ENCODE data around the gene TAS1R2.

The TAS1R2 gene

DNA sequence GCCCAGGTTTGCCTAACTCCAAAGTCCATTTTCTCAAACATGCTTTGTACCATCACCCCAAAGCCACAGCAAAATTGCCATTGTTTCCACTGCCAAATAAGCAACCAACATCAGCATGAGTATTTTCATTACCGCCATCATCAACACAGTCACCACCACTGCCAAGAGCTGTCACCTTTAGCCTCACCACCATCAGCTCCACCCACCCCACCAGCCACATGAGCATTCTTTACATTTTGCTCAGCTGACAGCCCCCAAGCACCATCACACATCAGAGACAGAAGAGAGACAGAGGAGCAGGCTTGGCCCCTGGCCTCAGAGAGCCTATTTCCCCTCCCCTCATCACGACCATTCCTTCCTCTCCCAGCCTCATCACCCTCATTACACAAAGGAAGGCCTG is 42.7 kb downstream of the TAS1R2 start:
- no peak for TF ChIP-seq CREB1 (IDR thresholded peaks at IDR 0.05; ENCODE audit: low read depth)

GRCh38 chr1:18814874-18815531 is 44.5 kb downstream of the TAS1R2 start:
- no peak for TF ChIP-seq RAD21 (IDR thresholded peaks at IDR 0.05; ENCODE audit: low read depth)
- TF ChIP-seq EP300 (IDR thresholded peaks at IDR 0.05; ENCODE audit: borderline replicate concordance) = no peak
- TF ChIP-seq, protein P1, sequence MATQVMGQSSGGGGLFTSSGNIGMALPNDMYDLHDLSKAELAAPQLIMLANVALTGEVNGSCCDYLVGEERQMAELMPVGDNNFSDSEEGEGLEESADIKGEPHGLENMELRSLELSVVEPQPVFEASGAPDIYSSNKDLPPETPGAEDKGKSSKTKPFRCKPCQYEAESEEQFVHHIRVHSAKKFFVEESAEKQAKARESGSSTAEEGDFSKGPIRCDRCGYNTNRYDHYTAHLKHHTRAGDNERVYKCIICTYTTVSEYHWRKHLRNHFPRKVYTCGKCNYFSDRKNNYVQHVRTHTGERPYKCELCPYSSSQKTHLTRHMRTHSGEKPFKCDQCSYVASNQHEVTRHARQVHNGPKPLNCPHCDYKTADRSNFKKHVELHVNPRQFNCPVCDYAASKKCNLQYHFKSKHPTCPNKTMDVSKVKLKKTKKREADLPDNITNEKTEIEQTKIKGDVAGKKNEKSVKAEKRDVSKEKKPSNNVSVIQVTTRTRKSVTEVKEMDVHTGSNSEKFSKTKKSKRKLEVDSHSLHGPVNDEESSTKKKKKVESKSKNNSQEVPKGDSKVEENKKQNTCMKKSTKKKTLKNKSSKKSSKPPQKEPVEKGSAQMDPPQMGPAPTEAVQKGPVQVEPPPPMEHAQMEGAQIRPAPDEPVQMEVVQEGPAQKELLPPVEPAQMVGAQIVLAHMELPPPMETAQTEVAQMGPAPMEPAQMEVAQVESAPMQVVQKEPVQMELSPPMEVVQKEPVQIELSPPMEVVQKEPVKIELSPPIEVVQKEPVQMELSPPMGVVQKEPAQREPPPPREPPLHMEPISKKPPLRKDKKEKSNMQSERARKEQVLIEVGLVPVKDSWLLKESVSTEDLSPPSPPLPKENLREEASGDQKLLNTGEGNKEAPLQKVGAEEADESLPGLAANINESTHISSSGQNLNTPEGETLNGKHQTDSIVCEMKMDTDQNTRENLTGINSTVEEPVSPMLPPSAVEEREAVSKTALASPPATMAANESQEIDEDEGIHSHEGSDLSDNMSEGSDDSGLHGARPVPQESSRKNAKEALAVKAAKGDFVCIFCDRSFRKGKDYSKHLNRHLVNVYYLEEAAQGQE (IDR thresholded peaks at IDR 0.05; ENCODE audit: low read depth) = no peak
- no peak for TF ChIP-seq TAF1 (IDR thresholded peaks at IDR 0.05; ENCODE audit: low read depth)
- TF ChIP-seq MAX (IDR thresholded peaks at IDR 0.05) = no peak
- TF ChIP-seq NFIC (IDR thresholded peaks at IDR 0.05) = no peak
- TF ChIP-seq USF1 (IDR thresholded peaks at IDR 0.05) = no peak
- no peak for TF ChIP-seq ZBTB7A (IDR thresholded peaks at IDR 0.05; ENCODE audit: low read depth)
- no peak for TF ChIP-seq CEBPB (IDR thresholded peaks at IDR 0.05)
- no peak for TF ChIP-seq CREB1 (IDR thresholded peaks at IDR 0.05; ENCODE audit: low read depth)
- no peak for TF ChIP-seq FOXM1 (IDR thresholded peaks at IDR 0.05; ENCODE audit: borderline replicate concordance, low read depth)
- TF ChIP-seq EGR1 (IDR thresholded peaks at IDR 0.05) = no peak
- no peak for TF ChIP-seq TEAD4 (IDR thresholded peaks at IDR 0.05)
- TF ChIP-seq YY1 (IDR thresholded peaks at IDR 0.05; ENCODE audit: low read depth) = no peak

- TF ChIP-seq TEAD4 (IDR thresholded peaks at IDR 0.05) (no peak), TCF12 (IDR thresholded peaks at IDR 0.05; ENCODE audit: low read depth) (no peak), MAX (IDR thresholded peaks at IDR 0.05) (no peak)
These were observed 45.0 kb downstream of the TAS1R2 start for GRCh38 chr1:18814425-18814824.

- TF ChIP-seq MAX (IDR thresholded peaks at IDR 0.05) (no peak), TCF12 (IDR thresholded peaks at IDR 0.05; ENCODE audit: low read depth) (no peak), FOXM1 (IDR thresholded peaks at IDR 0.05; ENCODE audit: borderline replicate concordance, low read depth) (no peak), TEAD4 (IDR thresholded peaks at IDR 0.05) (no peak), CEBPB (IDR thresholded peaks at IDR 0.05) (no peak), CREB1 (IDR thresholded peaks at IDR 0.05; ENCODE audit: low read depth) (no peak), TAF1 (IDR thresholded peaks at IDR 0.05; ENCODE audit: low read depth) (no peak), YY1 (IDR thresholded peaks at IDR 0.05; ENCODE audit: low read depth) (no peak), EP300 (IDR thresholded peaks at IDR 0.05; ENCODE audit: borderline replicate concordance) (no peak), NFIC (IDR thresholded peaks at IDR 0.05) (no peak), ZBTB7A (IDR thresholded peaks at IDR 0.05; ENCODE audit: low read depth) (no peak), USF1 (IDR thresholded peaks at IDR 0.05) (no peak), EGR1 (IDR thresholded peaks at IDR 0.05) (no peak), RAD21 (IDR thresholded peaks at IDR 0.05; ENCODE audit: low read depth) (no peak)
- TF ChIP-seq, protein P1 (IDR thresholded peaks at IDR 0.05; ENCODE audit: low read depth) = no peak
These were observed 47.0 kb downstream of the TAS1R2 start for GRCh38 chr1:18812453-18812939.

GRCh38 chr1:18811733-18812452 is 47.6 kb downstream of the TAS1R2 start:
- no peak for TF ChIP-seq EP300 (IDR thresholded peaks at IDR 0.05; ENCODE audit: borderline replicate concordance)
- no peak for TF ChIP-seq RAD21 (IDR thresholded peaks at IDR 0.05; ENCODE audit: low read depth)
- TF ChIP-seq EGR1 (IDR thresholded peaks at IDR 0.05) = no peak
- TF ChIP-seq, protein P1 (IDR thresholded peaks at IDR 0.05; ENCODE audit: low read depth) = no peak
- TF ChIP-seq MAX (IDR thresholded peaks at IDR 0.05) = no peak
- TF ChIP-seq ZBTB7A (IDR thresholded peaks at IDR 0.05; ENCODE audit: low read depth) = no peak
- no peak for TF ChIP-seq CREB1 (IDR thresholded peaks at IDR 0.05; ENCODE audit: low read depth)
- no peak for TF ChIP-seq NFIC (IDR thresholded peaks at IDR 0.05)
- TF ChIP-seq CEBPB (IDR thresholded peaks at IDR 0.05) = no peak
- TF ChIP-seq TAF1 (IDR thresholded peaks at IDR 0.05; ENCODE audit: low read depth) = no peak
- TF ChIP-seq YY1 (IDR thresholded peaks at IDR 0.05; ENCODE audit: low read depth) = no peak
- TF ChIP-seq TCF12 (IDR thresholded peaks at IDR 0.05; ENCODE audit: low read depth) = no peak
- no peak for TF ChIP-seq USF1 (IDR thresholded peaks at IDR 0.05)
- TF ChIP-seq FOXM1 (IDR thresholded peaks at IDR 0.05; ENCODE audit: borderline replicate concordance, low read depth) = no peak
- TF ChIP-seq TEAD4 (IDR thresholded peaks at IDR 0.05) = no peak
